IMR-90 (cell line): ENCODE measurements around the gene CBFA2T3. TPM values are rescaled to one million over a fixed set of nuclear protein-coding genes. Genes with fewer than 3 reads are reported as not detected.

ENCODE experiments used
- ATAC-seq: fragments of 200-7000 bp; cut with Tn5 transposase; 2 replicates; pipeline ENCODE4 v1.9.1; 2020; ENCODE audit warnings: low read depth, mild to moderate bottlenecking, moderate library complexity
- BruUV-seq: library from RNA; stranded (reverse); fragments of 400-500 nt; replicated peaks from 2 replicates; lab custom pipeline; 2021; lab: Mats Ljungman, UMichigan
- CTCF ChIA-PET: fragments of 300-600 bp; formaldehyde crosslinking; extraction: SDS; loops from one replicate; lab custom pipeline; 2021; ENCODE audit warnings: antibody characterized with exemption; lab: Yijun Ruan, JAX
- POLR2A ChIA-PET: fragments of 300-600 bp; sonication (Branson Sonifier 250); formaldehyde crosslinking; loops from one replicate; lab custom pipeline; 2022; ENCODE audit warnings: antibody characterized with exemption; ENCODE audit not compliant: unreplicated experiment; lab: Charles Lee
- DNase-seq: peaks from one replicate; pipeline ENCODE4 v3.0.0; 2013
- H2AFZ ChIP-seq: replicated peaks from 2 replicates; pipeline ENCODE3; 2013; ENCODE audit warnings: low read length, mild to moderate bottlenecking; ENCODE audit not compliant: poor library complexity
- H2AK5ac ChIP-seq: 2 replicates; pipeline ENCODE4 v1.6.1; 2013; ENCODE audit warnings: low read depth, low read length, inconsistent platforms
- H2AK9ac ChIP-seq: replicated peaks from 2 replicates; pipeline ENCODE3; 2013; ENCODE audit warnings: mild to moderate bottlenecking, low read depth, low read length, moderate library complexity; ENCODE audit not compliant: poor library complexity
- H2BK120ac ChIP-seq: 2 replicates; pipeline ENCODE4 v1.6.1; 2013; ENCODE audit warnings: low read depth, low read length, inconsistent platforms
- H2BK15ac ChIP-seq: 3 replicates; pipeline ENCODE4 v1.6.1; 2013; ENCODE audit warnings: low read depth, low read length, inconsistent platforms
- H2BK20ac ChIP-seq: 2 replicates; pipeline ENCODE4 v1.6.1; 2013; ENCODE audit warnings: low read depth, mild to moderate bottlenecking, inconsistent platforms, low read length, moderate library complexity
- H2BK5ac ChIP-seq: 2 replicates; pipeline ENCODE4 v1.6.1; 2013; ENCODE audit warnings: mild to moderate bottlenecking, low read depth, low read length, inconsistent platforms; ENCODE audit not compliant: poor library complexity, severe bottlenecking
- H3K14ac ChIP-seq: replicated peaks from 2 replicates; pipeline ENCODE4 v1.6.1; 2013; ENCODE audit warnings: low read depth, low read length, inconsistent platforms
- H3K18ac ChIP-seq: 2 replicates; pipeline ENCODE4 v1.6.1; 2013; ENCODE audit warnings: low read depth, low read length, control low read depth
- H3K23ac ChIP-seq: 2 replicates; pipeline ENCODE4 v1.6.1; 2013; ENCODE audit warnings: low read depth, low read length, inconsistent platforms
- H3K27ac ChIP-seq: 2 replicates; pipeline ENCODE4 v1.5.1; 2013; ENCODE audit warnings: mild to moderate bottlenecking, control low read depth, low read length; ENCODE audit not compliant: insufficient read depth
- H3K27me3 ChIP-seq: 2 replicates; pipeline ENCODE4 v1.6.1; 2013; ENCODE audit warnings: low read length; ENCODE audit not compliant: control insufficient read depth, insufficient read depth
- H3K36me3 ChIP-seq: 2 replicates; pipeline ENCODE4 v1.6.1; 2013; ENCODE audit warnings: low read length, mixed read lengths; ENCODE audit not compliant: control insufficient read depth, insufficient read depth
- H3K4ac ChIP-seq: 2 replicates; pipeline ENCODE4 v1.6.1; 2013; ENCODE audit warnings: low read depth, low read length, inconsistent platforms
- H3K4me1 ChIP-seq: 2 replicates; pipeline ENCODE4 v1.6.1; 2013; ENCODE audit warnings: low read length, mixed read lengths; ENCODE audit not compliant: control insufficient read depth, insufficient read depth
- H3K4me2 ChIP-seq: 2 replicates; pipeline ENCODE4 v1.6.1; 2013; ENCODE audit warnings: low read depth, mild to moderate bottlenecking, control low read depth, low read length, moderate library complexity
- H3K4me3 ChIP-seq: 2 replicates; pipeline ENCODE4 v1.5.1; 2013; ENCODE audit warnings: low read depth, mild to moderate bottlenecking, control low read depth, low read length, moderate library complexity; ENCODE audit not compliant: insufficient read depth
- H3K56ac ChIP-seq: 2 replicates; pipeline ENCODE4 v1.6.1; 2013; ENCODE audit warnings: low read length, inconsistent platforms; ENCODE audit not compliant: insufficient read depth; ENCODE audit errors: extremely low read depth
- H3K79me1 ChIP-seq, 2 experiments: 2 replicates each; pipeline ENCODE4 v1.6.1; 2013; ENCODE audit warnings: low read length in 2 of 2, inconsistent platforms in 1 of 2, low read depth in 1 of 2
- H3K9ac ChIP-seq: 2 replicates; pipeline ENCODE4 v1.6.1; 2013; ENCODE audit warnings: low read depth, low read length, control low read depth
- H3K9me1 ChIP-seq: 2 replicates; pipeline ENCODE4 v1.6.1; 2013; ENCODE audit warnings: low read length, inconsistent platforms; ENCODE audit not compliant: insufficient read depth
- H3K9me3 ChIP-seq: 2 replicates; pipeline ENCODE4 v1.6.1; 2013; ENCODE audit warnings: low read length; ENCODE audit not compliant: control insufficient read depth, insufficient read depth
- H4K20me1 ChIP-seq: 2 replicates; pipeline ENCODE4 v1.6.1; 2013; ENCODE audit warnings: low read length, inconsistent platforms; ENCODE audit not compliant: insufficient read depth
- H4K5ac ChIP-seq: 2 replicates; pipeline ENCODE4 v1.6.1; 2013; ENCODE audit warnings: mild to moderate bottlenecking, low read depth, low read length, control low read depth
- H4K8ac ChIP-seq, 2 experiments: 2 replicates each; pipeline ENCODE4 v1.6.1; 2013; ENCODE audit warnings: low read depth in 2 of 2, low read length in 2 of 2, control low read depth in 1 of 2, inconsistent platforms in 1 of 2
- H4K91ac ChIP-seq: 2 replicates; pipeline ENCODE4 v1.6.1; 2013; ENCODE audit warnings: low read depth, low read length, inconsistent platforms; ENCODE audit not compliant: insufficient read depth
- BHLHE40 ChIP-seq: fragments of 150-350 bp; IDR thresholded peaks from 2 replicates; pipeline ENCODE4 v1.6.1; 2016; ENCODE audit warnings: mild to moderate bottlenecking, low read depth, low read length
- CEBPB ChIP-seq: IDR thresholded peaks from 2 replicates; pipeline ENCODE4 v1.6.1; 2012; ENCODE audit warnings: low read depth, low read length, improper control_type of control experiment
- CHD1 ChIP-seq: IDR thresholded peaks from 2 replicates; pipeline ENCODE4 v1.6.1; 2012; ENCODE audit warnings: low read depth, low read length, improper control_type of control experiment
- FOS ChIP-seq: fragments of 150-350 bp; IDR thresholded peaks from 2 replicates; pipeline ENCODE4 v1.6.1; 2016; ENCODE audit warnings: low read depth, low read length
- MAFK ChIP-seq: IDR thresholded peaks from 2 replicates; pipeline ENCODE4 v1.6.1; 2012; ENCODE audit warnings: low read depth, low read length, improper control_type of control experiment
- MXI1 ChIP-seq: IDR thresholded peaks from 2 replicates; pipeline ENCODE4 v1.6.1; 2012; ENCODE audit warnings: low read depth, mild to moderate bottlenecking, low read length, moderate library complexity, borderline replicate concordance
- POLR2A ChIP-seq: IDR thresholded peaks from 2 replicates; pipeline ENCODE4 v1.6.1; 2012; ENCODE audit warnings: mild to moderate bottlenecking, low read depth, low read length
- RAD21 ChIP-seq: IDR thresholded peaks from 2 replicates; pipeline ENCODE4 v1.6.1; 2012; ENCODE audit warnings: low read length, improper control_type of control experiment
- RCOR1 ChIP-seq: IDR thresholded peaks from 2 replicates; pipeline ENCODE4 v1.6.1; 2012; ENCODE audit warnings: mild to moderate bottlenecking, low read length, improper control_type of control experiment; ENCODE audit not compliant: insufficient replicate concordance
- RFX5 ChIP-seq: IDR thresholded peaks from 2 replicates; pipeline ENCODE4 v1.8.0; 2012; ENCODE audit warnings: low read depth, mild to moderate bottlenecking, low read length, moderate library complexity
- SMC3 ChIP-seq: fragments of 150-350 bp; IDR thresholded peaks from 2 replicates; pipeline ENCODE4 v1.6.1; 2016; ENCODE audit warnings: low read depth, mild to moderate bottlenecking, antibody characterized with exemption, low read length, moderate library complexity
- USF2 ChIP-seq: fragments of 150-350 bp; IDR thresholded peaks from 2 replicates; pipeline ENCODE4 v1.6.1; 2017; ENCODE audit warnings: mild to moderate bottlenecking, antibody characterized with exemption, low read length, low read depth
- WGBS, 2 experiments: methylation state at CpG; one replicate each; pipeline versions ENCODE4 v1.1.5 to v1.1.7; 2013; ENCODE audit warnings: missing lambda C conversion rate in 2 of 2; ENCODE audit not compliant: insufficient read length in 1 of 2; ENCODE audit errors: extremely low coverage in 2 of 2; 5-methylcytosine and 5-hydroxymethylcytosine counted together
- dilution Hi-C: fragments of 300-500 bp; cut with HindIII; formaldehyde crosslinking; loops from one replicate; pipeline ENCODE4 v1.14.3; 2018; ENCODE audit warnings: low sequenced_read_pairs; ENCODE audit not compliant: unreplicated experiment
- in situ Hi-C: fragments of 300-500 bp; cut with MboI; formaldehyde crosslinking; loops from 3 replicates; pipeline ENCODE4 v1.14.3; 2019; ENCODE audit warnings: low sequenced_read_pairs, inconsistent platforms, mixed read lengths
- intact Hi-C: fragments of 100-400 bp; cut with micrococcal nuclease; formaldehyde crosslinking; loops from 2 replicates; pipeline ENCODE4 v1.10.0; 2022
- polyA plus RNA-seq, 3 experiments: library from polyadenylated mRNA; depleted of rRNA; stranded (reverse); fragments of >200 nt; gene quantifications; 2 replicates each; pipeline ENCODE4 v1.2.3, GENCODE V29; 2012; ENCODE audit warnings: low replicate concordance in 1 of 3
- total RNA-seq: library from RNA; depleted of rRNA; stranded (reverse); fragments of >200 nt; gene quantifications from 2 replicates; pipeline ENCODE4 v1.2.3, GENCODE V29; 2012
- TF ChIP-seq, protein P1 (sequence below): fragments of 150-350 bp; IDR thresholded peaks from 2 replicates; pipeline ENCODE4 v1.6.1; 2016; ENCODE audit warnings: low read depth, mild to moderate bottlenecking, low read length, moderate library complexity, borderline replicate concordance

Gene CBFA2T3
- total and polyA plus RNA-seq, 2 of the 4 experiments (the other 2 are of a cell fraction) = not detected

- POLR2A ChIA-PET = no interaction called here
- no peak overlapping the region for H3K4me2 ChIP-seq
- in situ Hi-C loops = no loop called here
- no peaks in the 10 kb centered on the region for H3K36me3 ChIP-seq
- H3K27ac ChIP-seq = no peak overlapping the region
- DNase-seq = no peak
- no peak overlapping the region for H4K91ac ChIP-seq
- no peak overlapping the region for H2BK15ac ChIP-seq
- H4K8ac ChIP-seq = no peak overlapping the region
- H3K4ac ChIP-seq = no peak overlapping the region
- no peak overlapping the region for H2AK9ac ChIP-seq
- no peak overlapping the region for H3K23ac ChIP-seq
- no peaks in the 10 kb centered on the region for H3K9me1 ChIP-seq
- WGBS, 2 experiments = 71% methylated on average over 12 of the region's 16 CpGs; no CpG with 5 or more reads in 1 of the 2 experiments
- no peak for ATAC-seq
- no TSS peak for BruUV-seq
- H3K4me3 ChIP-seq = no peak overlapping the region
- intact Hi-C loops = no loop called here
- H3K56ac ChIP-seq = no peak overlapping the region
- no peaks in the 10 kb centered on the region for H3K4me1 ChIP-seq
- no peak overlapping the region for H2AK5ac ChIP-seq
- H3K18ac ChIP-seq = no peak overlapping the region
- dilution Hi-C loops = no loop called here
- CTCF ChIA-PET = no interaction called here
- no peaks in the 10 kb centered on the region for H3K79me1 ChIP-seq
- no peak overlapping the region for H2BK5ac ChIP-seq
- peaks cover 23% of the 10 kb centered on the region; the same call in 1 of the 2 replicates for H3K27me3 ChIP-seq
- H3K9ac ChIP-seq = no peak overlapping the region
- no peaks in the 10 kb centered on the region for H3K9me3 ChIP-seq
- no peak overlapping the region for H4K5ac ChIP-seq
- H2BK120ac ChIP-seq = no peak overlapping the region
- no peak overlapping the region for H3K14ac ChIP-seq
- no peak overlapping the region for H2AFZ ChIP-seq
- H2BK20ac ChIP-seq = no peak overlapping the region
- TF ChIP-seq POLR2A = no peak
- TF ChIP-seq RFX5 = no peak
- no peak for TF ChIP-seq RAD21
- TF ChIP-seq USF2 = no peak
- TF ChIP-seq CHD1 = no peak
- TF ChIP-seq, protein P1, sequence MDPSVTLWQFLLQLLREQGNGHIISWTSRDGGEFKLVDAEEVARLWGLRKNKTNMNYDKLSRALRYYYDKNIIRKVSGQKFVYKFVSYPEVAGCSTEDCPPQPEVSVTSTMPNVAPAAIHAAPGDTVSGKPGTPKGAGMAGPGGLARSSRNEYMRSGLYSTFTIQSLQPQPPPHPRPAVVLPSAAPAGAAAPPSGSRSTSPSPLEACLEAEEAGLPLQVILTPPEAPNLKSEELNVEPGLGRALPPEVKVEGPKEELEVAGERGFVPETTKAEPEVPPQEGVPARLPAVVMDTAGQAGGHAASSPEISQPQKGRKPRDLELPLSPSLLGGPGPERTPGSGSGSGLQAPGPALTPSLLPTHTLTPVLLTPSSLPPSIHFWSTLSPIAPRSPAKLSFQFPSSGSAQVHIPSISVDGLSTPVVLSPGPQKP = no peak
- no peak for TF ChIP-seq FOS
- TF ChIP-seq BHLHE40 = no peak
- no peak for TF ChIP-seq RCOR1
- no peak for TF ChIP-seq MAFK
- TF ChIP-seq MXI1 = no peak
- TF ChIP-seq CEBPB = no peak
- no peak for TF ChIP-seq SMC3
- no peaks in the 10 kb centered on the region for H4K20me1 ChIP-seq
Measured at GRCh38 chr16:88902744-88903143, 74.3 kb downstream of the CBFA2T3 start.
